GM12873 (cell line): ENCODE measurements around the gene MPP4.

Source experiments
- CTCF ChIP-seq: IDR thresholded peaks from 2 replicates; pipeline ENCODE4 v1.5.1; 2012; ENCODE audit warnings: low read depth, mild to moderate bottlenecking, moderate library complexity, low read length, control low read depth; ENCODE audit not compliant: insufficient read depth; ENCODE audit errors: missing control alignments

The MPP4 gene

GRCh38 chr2:201643216-201643890 is 55.1 kb downstream of the MPP4 start, which contains the start of gene TMEM237:
Gene TMEM237, minus strand, starts transcription at chr2:201643503. Its CDS starts 103 bp downstream, at chr2:201643400.
- peak; percentile 3 for TF ChIP-seq CTCF

- TF ChIP-seq CTCF, result no peak
These were observed 55.7 kb downstream of the MPP4 start for GRCh38 chr2:201642579-201643215.

DNA sequence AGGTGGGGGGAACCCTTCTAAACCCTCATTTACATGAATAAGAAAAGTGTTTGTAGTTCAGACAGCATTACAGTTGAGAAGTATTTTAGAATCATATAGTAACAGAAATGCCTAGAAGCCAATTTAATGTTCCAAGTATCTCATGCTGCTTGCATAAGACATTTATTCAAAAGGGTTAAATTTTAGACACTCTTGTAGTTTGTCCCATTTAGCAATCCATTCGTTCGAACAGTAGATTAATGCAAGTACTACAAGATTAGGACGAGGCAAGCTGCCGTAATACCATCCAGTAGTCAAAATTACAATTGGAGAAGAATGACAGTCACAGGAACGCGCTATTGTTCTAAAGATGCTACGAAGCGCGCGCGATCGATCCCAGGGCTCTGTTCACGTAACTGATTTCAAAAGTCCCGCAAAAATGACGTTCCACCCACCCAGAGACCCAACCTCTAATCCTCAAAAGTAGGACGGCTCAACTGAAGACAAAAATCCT is 56.3 kb downstream of the MPP4 start:
- no peak for TF ChIP-seq CTCF

GRCh38 chr2:201639205-201639604 is 59.2 kb downstream of the MPP4 start:
- no peak for TF ChIP-seq CTCF

GRCh38 chr2:201638326-201638725 is 60.1 kb downstream of the MPP4 start:
- TF ChIP-seq CTCF, result no peak

DNA sequence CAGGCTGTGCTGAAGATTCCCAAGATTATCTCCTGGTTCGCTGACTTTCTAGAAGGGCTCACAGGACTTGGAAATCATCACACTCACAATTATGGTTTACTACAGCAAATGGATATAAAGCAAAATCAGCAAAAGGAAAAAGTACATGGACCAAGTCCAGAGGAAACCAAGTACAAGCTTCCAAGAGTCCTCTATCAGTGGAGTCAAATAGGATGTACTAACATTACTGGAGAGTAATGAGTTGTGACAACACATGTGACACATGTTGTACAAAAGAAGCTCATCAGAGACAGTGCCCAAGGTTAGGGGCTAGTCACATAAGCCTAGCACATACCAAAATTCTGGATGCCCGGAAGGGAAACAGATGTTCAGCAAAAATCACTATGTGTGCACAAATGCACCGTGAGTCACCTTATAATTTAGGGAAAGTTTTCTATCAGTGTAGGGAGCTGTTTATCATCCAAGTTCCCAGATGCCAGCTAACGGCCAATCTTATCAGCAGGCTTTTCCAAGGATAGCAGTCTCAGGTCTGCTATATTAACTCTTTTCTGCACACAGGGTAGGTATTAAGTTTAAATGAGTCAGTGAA is 64.7 kb downstream of the MPP4 start:
- TF ChIP-seq CTCF, result no peak

DNA sequence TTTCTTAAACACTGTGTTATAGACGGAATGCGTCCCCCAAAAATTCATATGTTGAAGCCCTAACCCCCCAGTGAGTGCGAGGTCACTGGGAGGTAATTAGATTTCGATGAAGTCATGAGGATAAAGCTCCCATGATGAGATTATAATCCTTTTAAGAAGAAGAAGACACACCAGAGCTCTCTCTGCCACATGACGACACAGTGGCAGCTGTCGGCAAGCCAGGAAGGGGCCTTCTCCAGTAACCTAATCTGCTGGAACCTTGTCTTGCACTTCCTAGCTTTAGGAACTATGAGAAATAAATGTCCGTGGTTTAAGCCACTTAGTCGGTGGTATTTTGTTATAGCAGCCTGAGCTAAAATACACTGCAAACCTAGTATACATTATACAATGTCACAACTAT is 67.4 kb downstream of the MPP4 start:
- no peak for TF ChIP-seq CTCF
